Parathyroid adenoma (tissue), 2 donors: ENCODE data around the gene EML1.

Experiments
- H2AFZ ChIP-seq: fragments of 300-600 bp; sonication (generic); one replicate; pipeline ENCODE4 v1.7.0; 2017; ENCODE audit warnings: antibody characterized with exemption, mild to moderate bottlenecking
- H3K27ac ChIP-seq: fragments of 300-600 bp; sonication (generic); one replicate; pipeline ENCODE4 v1.7.0; 2017
- H3K27me3 ChIP-seq: fragments of 300-600 bp; sonication (generic); one replicate; pipeline ENCODE4 v1.7.0; 2017; ENCODE audit warnings: low read length; ENCODE audit not compliant: control insufficient read depth, insufficient read depth
- H3K36me3 ChIP-seq: fragments of 300-600 bp; sonication (generic); one replicate; pipeline ENCODE4 v1.7.0; 2017; ENCODE audit warnings: low read length; ENCODE audit not compliant: control insufficient read depth, insufficient read depth
- H3K4me1 ChIP-seq: fragments of 300-600 bp; sonication (generic); one replicate; pipeline ENCODE4 v1.7.0; 2017; ENCODE audit warnings: control low read depth
- H3K4me2 ChIP-seq: fragments of 300-600 bp; sonication (generic); one replicate; pipeline ENCODE4 v1.7.0; 2017; ENCODE audit warnings: low read length
- H3K4me3 ChIP-seq: fragments of 300-600 bp; sonication (generic); one replicate; pipeline ENCODE4 v1.7.0; 2017; ENCODE audit warnings: low read depth, low read length
- H3K79me2 ChIP-seq: fragments of 300-600 bp; sonication (generic); one replicate; pipeline ENCODE4 v1.7.0; 2017; ENCODE audit warnings: control low read depth
- H3K9ac ChIP-seq: fragments of 300-600 bp; sonication (generic); one replicate; pipeline ENCODE4 v1.7.0; 2017; ENCODE audit warnings: mild to moderate bottlenecking
- H3K9me3 ChIP-seq: fragments of 300-600 bp; sonication (generic); one replicate; pipeline ENCODE4 v1.7.0; 2017; ENCODE audit warnings: low read length; ENCODE audit not compliant: control insufficient read depth
- CTCF ChIP-seq: fragments of 300-600 bp; sonication (generic); IDR thresholded peaks from one replicate; pipeline ENCODE4 v1.7.0; 2017; ENCODE audit warnings: antibody characterized with exemption, mild to moderate bottlenecking
- donor health status: primary hyperparathyroidism.

Gene EML1

GRCh38 chr14:99990268-99991170 lies 197.3 kb downstream of the EML1 start:
- Histone ChIP-seq H2AFZ (no peak overlapping the region), H3K4me3 (no peak overlapping the region), H3K27ac (no peak overlapping the region), H3K4me1 (no peaks in the 10 kb centered on the region), H3K36me3 (no peaks in the 10 kb centered on the region), H3K27me3 (no peaks in the 10 kb centered on the region), H3K9me3 (no peaks in the 10 kb centered on the region), H3K9ac (no peak overlapping the region), H3K4me2 (no peak overlapping the region), H3K79me2 (peaks cover 11% of the 10 kb centered on the region)
- no peak for TF ChIP-seq CTCF

GRCh38 chr14:99991331-99991730 lies 198.1 kb downstream of the EML1 start:
- no peak for TF ChIP-seq CTCF
- no peaks in the 10 kb centered on the region for H3K36me3 ChIP-seq
- H3K79me2 ChIP-seq: peaks cover 7% of the 10 kb centered on the region
- H3K4me2 ChIP-seq: no peak overlapping the region
- no peak overlapping the region for H3K9ac ChIP-seq
- H3K27ac ChIP-seq: no peak overlapping the region
- H3K4me3 ChIP-seq: no peak overlapping the region
- no peaks in the 10 kb centered on the region for H3K27me3 ChIP-seq
- no peak overlapping the region for H2AFZ ChIP-seq
- no peaks in the 10 kb centered on the region for H3K9me3 ChIP-seq
- H3K4me1 ChIP-seq: no peaks in the 10 kb centered on the region
